Activated naive CD4-positive, alpha-beta T cell treated with anti-CD3 and anti-CD28 coated beads for 36 hours (primary cell): ENCODE data around the gene ATR. TPM values are rescaled to one million over a fixed set of nuclear protein-coding genes. Genes with fewer than 3 reads are reported as not detected.

Source experiments
- total RNA-seq, 2 experiments: library from RNA; stranded (reverse); gene quantifications; one replicate each; pipeline ENCODE4 v1.2.3, GENCODE V29; 2021

The ATR gene
- total RNA-seq, 2 experiments from 2014 or later: 42.5 to 43.1 TPM

Other genes starting within 250 kb of the ATR start
- gene XRN1, start 130.7 kb downstream of the ATR start, total RNA-seq: 10 to 100 TPM; 63.9 to 64.5 TPM
- gene PLS1, start 17.7 kb upstream of the ATR start, total RNA-seq: 1 to 10 TPM; 5.3 to 5.4 TPM
- gene TRPC1, start 145.3 kb upstream of the ATR start, total RNA-seq: 1 to 10 TPM; 3.1 to 4.8 TPM